HepG2 (cell line): ENCODE results near the gene ZSCAN1. TPM values are rescaled to one million over a fixed set of nuclear protein-coding genes. Genes with fewer than 3 reads are reported as not detected.

ENCODE experiments used
- CSRNP2 ChIP-seq: sonication (generic); formaldehyde crosslinking; conservative IDR thresholded peaks from 2 replicates; pipeline ENCODE4 v1.8.0; 2022; ENCODE audit warnings: low read depth, missing genetic modification reagents
- DNMT3B ChIP-seq: conservative IDR thresholded peaks from 2 replicates; pipeline ENCODE4 v1.6.1; 2016; ENCODE audit warnings: missing biosample characterization, control low read depth
- EZH2 ChIP-seq: conservative IDR thresholded peaks from 2 replicates; pipeline ENCODE4 v1.6.1; 2012; ENCODE audit warnings: mild to moderate bottlenecking, low read depth, low read length, moderate library complexity
- GFI1 ChIP-seq: sonication (generic); formaldehyde crosslinking; IDR thresholded peaks from 2 replicates; pipeline ENCODE4 v1.5.0; 2020; ENCODE audit warnings: missing genetic modification reagents, mild to moderate bottlenecking, borderline replicate concordance
- HMGXB4 ChIP-seq, 2 experiments: sonication (generic) in 1 of 2; formaldehyde crosslinking in 1 of 2; IDR thresholded peaks; 2 replicates each; pipeline versions ENCODE4 v1.4.0 to v1.6.1; 2018 to 2020; ENCODE audit warnings: missing genetic modification reagents in 2 of 2, borderline replicate concordance in 1 of 2, low read depth in 1 of 2, mild to moderate bottlenecking in 1 of 2, missing biosample characterization in 1 of 2
- JDP2 ChIP-seq: sonication (generic); formaldehyde crosslinking; IDR thresholded peaks from 2 replicates; pipeline ENCODE4 v1.8.1; 2022; ENCODE audit warnings: missing genetic modification reagents, borderline replicate concordance
- KLF11 ChIP-seq: IDR thresholded peaks from 2 replicates; pipeline ENCODE4 v1.6.1; 2016; ENCODE audit warnings: missing compliant biosample characterization
- MIER2 ChIP-seq: IDR thresholded peaks from 2 replicates; pipeline ENCODE4 v1.6.1; 2016; ENCODE audit warnings: missing biosample characterization, missing genetic modification reagents
- MIER3 ChIP-seq: IDR thresholded peaks from 2 replicates; pipeline ENCODE4 v1.6.1; 2016; ENCODE audit warnings: missing compliant biosample characterization, borderline replicate concordance
- MXD4 ChIP-seq: IDR thresholded peaks from 2 replicates; pipeline ENCODE4 v1.6.1; 2016; ENCODE audit warnings: mild to moderate bottlenecking, missing biosample characterization, missing genetic modification reagents
- NAIF1 ChIP-seq: sonication (generic); formaldehyde crosslinking; IDR thresholded peaks from 2 replicates; pipeline ENCODE4 v1.5.0; 2020; ENCODE audit warnings: mild to moderate bottlenecking, missing genetic modification reagents, borderline replicate concordance
- NR2C2 ChIP-seq: sonication (generic); formaldehyde crosslinking; IDR thresholded peaks from 2 replicates; pipeline ENCODE4 v1.4.0; 2020; ENCODE audit warnings: missing genetic modification reagents, mild to moderate bottlenecking, moderate library complexity, borderline replicate concordance
- NR2F1 ChIP-seq, 2 experiments: fragments of 450-650 bp in 1 of 2; formaldehyde crosslinking in 1 of 2; IDR thresholded peaks; 2 replicates each; pipeline versions ENCODE4 v1.5.0 to v1.6.1; 2016 to 2020; ENCODE audit warnings: mild to moderate bottlenecking in 1 of 2, missing compliant biosample characterization in 1 of 2, missing genetic modification reagents in 1 of 2, moderate library complexity in 1 of 2
- POLR2AphosphoS2 ChIP-seq: IDR thresholded peaks from 2 replicates; pipeline ENCODE4 v1.6.1; 2011; ENCODE audit warnings: low read depth, low read length, improper control_type of control experiment
- SOX6 ChIP-seq, 2 experiments: fragments of 450-650 bp in 1 of 2; sonication (generic) in 1 of 2; formaldehyde crosslinking in 1 of 2; IDR thresholded peaks; 2 replicates each; pipeline versions ENCODE4 v1.4.0 to v1.6.1; 2017 to 2020; ENCODE audit warnings: antibody characterized with exemption in 1 of 2, mild to moderate bottlenecking in 1 of 2, missing genetic modification reagents in 1 of 2
- SSRP1 ChIP-seq: IDR thresholded peaks from 2 replicates; pipeline ENCODE4 v1.6.1; 2016; ENCODE audit warnings: control low read depth
- TCF7L2 ChIP-seq: IDR thresholded peaks from 2 replicates; pipeline ENCODE4 v1.6.1; 2011; ENCODE audit warnings: mild to moderate bottlenecking, low read depth, low read length, moderate library complexity
- ZBTB26 ChIP-seq: IDR thresholded peaks from 2 replicates; pipeline ENCODE4 v1.6.1; 2016; ENCODE audit warnings: missing compliant biosample characterization, missing genetic modification reagents, borderline replicate concordance
- ZFP36L1 ChIP-seq: sonication (generic); formaldehyde crosslinking; IDR thresholded peaks from 2 replicates; pipeline ENCODE4 v1.8.0; 2022; ENCODE audit warnings: mild to moderate bottlenecking, missing genetic modification reagents, moderate library complexity
- ZNF550 ChIP-seq: sonication (generic); formaldehyde crosslinking; IDR thresholded peaks from 2 replicates; pipeline ENCODE4 v1.4.0; 2020; ENCODE audit warnings: mild to moderate bottlenecking, missing genetic modification reagents, borderline replicate concordance
- ZNF597 ChIP-seq: sonication (generic); formaldehyde crosslinking; IDR thresholded peaks from 2 replicates; pipeline ENCODE4 v1.5.0; 2020; ENCODE audit warnings: missing genetic modification reagents
- ZNF879 ChIP-seq: sonication (generic); formaldehyde crosslinking; IDR thresholded peaks from 2 replicates; pipeline ENCODE4 v1.8.1; 2023; ENCODE audit warnings: missing genetic modification reagents
- polyA plus RNA-seq, 8 experiments: library from polyadenylated mRNA; depleted of rRNA in 3 of 8; stranded (reverse) in 7 of 8; unstranded in 1 of 8; fragments of >200 nt; fragmentation: Illumina TruSeq in 4 of 8; extraction: Trizol in 4 of 8; gene quantifications; 2 replicates each; pipeline versions ENCODE4 v1.2.1 to v1.2.3, GENCODE V29; 2011 to 2016; ENCODE audit warnings: low read depth in 4 of 8, missing spikeins in 1 of 8, mixed read lengths in 1 of 8; ENCODE audit not compliant: insufficient read depth in 1 of 8
- total RNA-seq, 5 experiments: library from RNA; depleted of rRNA; stranded (reverse); fragments of >200 nt; fragmentation: Illumina TruSeq; extraction: Trizol; gene quantifications; 2 replicates each; pipeline ENCODE4 v1.2.3, GENCODE V29; 2016; ENCODE audit warnings: low read depth in 1 of 5
- TF ChIP-seq, protein P1 (sequence below): IDR thresholded peaks from 2 replicates; pipeline ENCODE4 v1.6.1; 2016; ENCODE audit warnings: missing compliant biosample characterization, missing genetic modification reagents, borderline replicate concordance

Gene ZSCAN1
- total and polyA plus RNA-seq, 2 of the 13 experiments (the other 11 are each of a cell fraction or from before 2014, with no cell fraction given): not detected

DNA sequence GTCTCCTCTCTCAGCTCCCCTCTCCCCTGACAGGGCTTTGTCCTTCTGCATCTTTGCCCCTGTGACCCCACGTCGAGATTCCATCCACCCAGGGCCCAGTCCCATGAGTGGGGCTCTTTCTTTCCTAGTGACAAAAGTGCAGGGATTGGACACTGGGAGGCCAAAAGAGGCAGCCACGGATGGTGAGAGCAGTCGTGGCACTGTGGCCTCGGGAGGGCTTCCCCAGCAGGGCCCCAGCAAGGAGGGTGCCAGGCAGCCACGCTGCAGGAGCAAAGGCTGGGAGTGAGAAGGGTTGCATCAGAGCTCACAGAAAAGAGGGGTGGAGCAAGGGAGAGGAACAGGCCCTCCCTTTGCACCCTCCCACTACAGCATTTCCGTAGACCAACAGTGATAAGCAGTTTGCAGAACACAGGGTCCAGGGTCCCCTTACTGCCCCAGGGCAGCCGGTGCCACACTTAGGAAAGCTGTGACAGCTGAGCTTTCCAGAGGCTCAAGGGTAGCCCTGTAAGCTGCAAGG is 4.9 kb downstream of the ZSCAN1 start (continued):
- TF ChIP-seq SOX6 (IDR thresholded peaks at IDR 0.05) (no peak), SOX6 (CRISPR knock-in tag; IDR thresholded peaks at IDR 0.05) (peak; percentile 57), ZNF550 (CRISPR knock-in tag) (no peak), NR2C2 (CRISPR knock-in tag) (no peak), KLF11 (no peak), MIER3 (peak; percentile 27; the same call in 1 of the 2 replicates), ZNF597 (CRISPR knock-in tag) (no peak), DNMT3B (no peak), GFI1 (CRISPR knock-in tag) (no peak), JDP2 (no peak), MXD4 (no peak), HMGXB4 (CRISPR knock-in tag; IDR thresholded peaks at IDR 0.05; ENCODE audit: borderline replicate concordance in 1 of 2, low read depth in 1 of 2) (no peak), ZNF879 (CRISPR knock-in tag) (no peak), EZH2 (no peak), SSRP1 (no peak), MIER2 (0 out of 2 replicates have a peak, but pooled peaks have one; percentile 15), NR2F1 (CRISPR knock-in tag; IDR thresholded peaks at IDR 0.05) (no peak), CSRNP2 (no peak), ZFP36L1 (CRISPR knock-in tag) (no peak), POLR2AphosphoS2 (no peak), ZBTB26 (CRISPR knock-in tag) (no peak), TCF7L2 (no peak), NAIF1 (CRISPR knock-in tag) (no peak)
- TF ChIP-seq, protein P1, sequence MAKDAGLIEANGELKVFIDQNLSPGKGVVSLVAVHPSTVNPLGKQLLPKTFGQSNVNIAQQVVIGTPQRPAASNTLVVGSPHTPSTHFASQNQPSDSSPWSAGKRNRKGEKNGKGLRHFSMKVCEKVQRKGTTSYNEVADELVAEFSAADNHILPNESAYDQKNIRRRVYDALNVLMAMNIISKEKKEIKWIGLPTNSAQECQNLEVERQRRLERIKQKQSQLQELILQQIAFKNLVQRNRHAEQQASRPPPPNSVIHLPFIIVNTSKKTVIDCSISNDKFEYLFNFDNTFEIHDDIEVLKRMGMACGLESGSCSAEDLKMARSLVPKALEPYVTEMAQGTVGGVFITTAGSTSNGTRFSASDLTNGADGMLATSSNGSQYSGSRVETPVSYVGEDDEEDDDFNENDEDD (CRISPR knock-in tag): no peak
